HepG2 (cell line): Measurements from ENCODE around the gene SYT7.

ENCODE experiments used
- JUND ChIP-seq: sonication (generic); formaldehyde crosslinking; IDR thresholded peaks from 2 replicates; pipeline ENCODE4 v1.8.0; 2022; ENCODE audit warnings: mild to moderate bottlenecking, missing genetic modification reagents
- MAFK ChIP-seq, 2 experiments: IDR thresholded peaks in 1 of 2; conservative IDR thresholded peaks in 1 of 2; 2 replicates each; pipeline ENCODE4 v1.6.1; 2011; ENCODE audit warnings: improper control_type of control experiment in 2 of 2, low read length in 2 of 2
- MLX ChIP-seq: IDR thresholded peaks from 2 replicates; pipeline ENCODE4 v1.6.1; 2016
- PAX8 ChIP-seq: sonication (generic); formaldehyde crosslinking; IDR thresholded peaks from 2 replicates; pipeline ENCODE4 v1.8.0; 2022; ENCODE audit warnings: mild to moderate bottlenecking, missing genetic modification reagents, borderline replicate concordance
- PCBP2 ChIP-seq: fragments of 200-400 bp; formaldehyde crosslinking; optimal IDR thresholded peaks from 2 replicates; pipeline ENCODE3; 2018; ENCODE audit warnings: low read length, low read depth; ENCODE audit not compliant: poor library complexity, severe bottlenecking
- SRF ChIP-seq: IDR thresholded peaks from 2 replicates; pipeline ENCODE4 v1.6.1; 2011; ENCODE audit warnings: mild to moderate bottlenecking, low read depth, low read length, moderate library complexity
- SSRP1 ChIP-seq: IDR thresholded peaks from 2 replicates; pipeline ENCODE4 v1.6.1; 2016; ENCODE audit warnings: control low read depth
- ZNF205 ChIP-seq: IDR thresholded peaks from 2 replicates; pipeline ENCODE4 v1.6.1; 2018; ENCODE audit warnings: missing biosample characterization, missing genetic modification reagents
- ZNF512 ChIP-seq: sonication (generic); formaldehyde crosslinking; IDR thresholded peaks from 2 replicates; pipeline ENCODE4 v1.4.0; 2020; ENCODE audit warnings: mild to moderate bottlenecking, missing genetic modification reagents
- TF ChIP-seq, protein P1 (sequence below): sonication (generic); formaldehyde crosslinking; IDR thresholded peaks from 2 replicates; pipeline ENCODE4 v1.5.0; 2020; ENCODE audit warnings: mild to moderate bottlenecking, missing genetic modification reagents, moderate library complexity
- TF ChIP-seq, protein P2 (sequence below): sonication (generic); formaldehyde crosslinking; IDR thresholded peaks from 2 replicates; pipeline ENCODE4 v1.4.0; 2020; ENCODE audit warnings: missing genetic modification reagents
- TF ChIP-seq, protein P3 (sequence below), 2 experiments: sonication (generic) in 1 of 2; formaldehyde crosslinking in 1 of 2; IDR thresholded peaks; 2 replicates each; pipeline versions ENCODE4 v1.4.0 to v1.6.1; 2018 to 2020; ENCODE audit warnings: missing genetic modification reagents in 2 of 2, borderline replicate concordance in 1 of 2, low read depth in 1 of 2, mild to moderate bottlenecking in 1 of 2, missing biosample characterization in 1 of 2
- TF ChIP-seq, protein P4 (sequence below): IDR thresholded peaks from 2 replicates; pipeline ENCODE4 v1.6.1; 2012; ENCODE audit warnings: inconsistent platforms
- TF ChIP-seq, protein P5 (sequence below): sonication (generic); formaldehyde crosslinking; IDR thresholded peaks from 2 replicates; pipeline ENCODE4 v1.4.0; 2020; ENCODE audit warnings: missing genetic modification reagents

DNA sequence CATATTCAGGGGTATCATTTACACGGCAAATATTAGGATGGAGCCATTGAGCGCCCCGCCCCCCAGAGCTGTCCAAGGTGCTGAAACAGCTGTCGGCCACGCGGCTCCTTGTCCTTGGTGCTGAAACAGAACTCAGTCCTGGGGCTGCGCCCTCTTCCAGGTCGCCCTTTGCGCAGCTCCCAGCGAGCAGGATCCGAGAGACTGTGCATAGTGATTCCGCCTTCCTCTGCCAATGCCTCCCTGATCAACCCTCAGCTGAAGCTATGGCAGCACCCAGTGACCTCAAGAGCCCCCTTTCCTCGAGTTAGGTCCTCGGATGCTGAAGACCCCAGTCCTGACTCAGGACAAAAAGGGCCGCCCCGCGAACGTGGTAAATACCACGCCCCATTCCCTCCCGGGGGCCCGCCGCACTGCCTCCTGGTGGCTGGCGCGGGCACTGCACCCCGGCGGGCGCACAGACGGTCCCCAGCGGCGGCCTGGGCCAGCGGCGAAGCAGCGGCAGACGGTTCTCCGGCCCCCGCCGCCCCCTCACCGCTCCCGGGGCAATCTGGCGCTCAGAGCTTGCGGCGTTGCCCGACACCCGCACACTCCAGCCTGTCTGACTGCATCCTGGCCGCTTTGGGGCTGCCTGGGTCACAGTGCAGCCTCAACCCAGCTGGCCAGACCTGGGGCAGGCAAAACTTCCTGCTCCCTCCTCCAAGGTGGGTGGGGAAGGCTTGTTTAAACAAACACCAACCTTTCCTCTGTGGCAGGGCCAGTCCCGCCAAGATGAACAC is 13.4 kb downstream of the SYT7 start:
- TF ChIP-seq, protein P1, sequence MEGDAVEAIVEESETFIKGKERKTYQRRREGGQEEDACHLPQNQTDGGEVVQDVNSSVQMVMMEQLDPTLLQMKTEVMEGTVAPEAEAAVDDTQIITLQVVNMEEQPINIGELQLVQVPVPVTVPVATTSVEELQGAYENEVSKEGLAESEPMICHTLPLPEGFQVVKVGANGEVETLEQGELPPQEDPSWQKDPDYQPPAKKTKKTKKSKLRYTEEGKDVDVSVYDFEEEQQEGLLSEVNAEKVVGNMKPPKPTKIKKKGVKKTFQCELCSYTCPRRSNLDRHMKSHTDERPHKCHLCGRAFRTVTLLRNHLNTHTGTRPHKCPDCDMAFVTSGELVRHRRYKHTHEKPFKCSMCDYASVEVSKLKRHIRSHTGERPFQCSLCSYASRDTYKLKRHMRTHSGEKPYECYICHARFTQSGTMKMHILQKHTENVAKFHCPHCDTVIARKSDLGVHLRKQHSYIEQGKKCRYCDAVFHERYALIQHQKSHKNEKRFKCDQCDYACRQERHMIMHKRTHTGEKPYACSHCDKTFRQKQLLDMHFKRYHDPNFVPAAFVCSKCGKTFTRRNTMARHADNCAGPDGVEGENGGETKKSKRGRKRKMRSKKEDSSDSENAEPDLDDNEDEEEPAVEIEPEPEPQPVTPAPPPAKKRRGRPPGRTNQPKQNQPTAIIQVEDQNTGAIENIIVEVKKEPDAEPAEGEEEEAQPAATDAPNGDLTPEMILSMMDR (CRISPR knock-in tag) = peak; percentile 69
- TF ChIP-seq ZNF205 (CRISPR knock-in tag) (peak; percentile 99), MAFK (conservative IDR thresholded peaks at IDR 0.05 in 1 of 2, IDR thresholded peaks at IDR 0.05 in 1 of 2; ENCODE audit: low read length in 2 of 2) (no peak), PAX8 (peak; percentile 100), MLX (peak; percentile 96), PCBP2 (no peak), ZNF512 (CRISPR knock-in tag) (peak; percentile 44; the same call in 1 of the 2 replicates), SRF (no peak), JUND (CRISPR knock-in tag) (peak; percentile 93), SSRP1 (peak; percentile 96)
- TF ChIP-seq, protein P2, sequence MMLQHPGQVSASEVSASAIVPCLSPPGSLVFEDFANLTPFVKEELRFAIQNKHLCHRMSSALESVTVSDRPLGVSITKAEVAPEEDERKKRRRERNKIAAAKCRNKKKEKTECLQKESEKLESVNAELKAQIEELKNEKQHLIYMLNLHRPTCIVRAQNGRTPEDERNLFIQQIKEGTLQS = peak; percentile 99
- TF ChIP-seq, protein P3, sequence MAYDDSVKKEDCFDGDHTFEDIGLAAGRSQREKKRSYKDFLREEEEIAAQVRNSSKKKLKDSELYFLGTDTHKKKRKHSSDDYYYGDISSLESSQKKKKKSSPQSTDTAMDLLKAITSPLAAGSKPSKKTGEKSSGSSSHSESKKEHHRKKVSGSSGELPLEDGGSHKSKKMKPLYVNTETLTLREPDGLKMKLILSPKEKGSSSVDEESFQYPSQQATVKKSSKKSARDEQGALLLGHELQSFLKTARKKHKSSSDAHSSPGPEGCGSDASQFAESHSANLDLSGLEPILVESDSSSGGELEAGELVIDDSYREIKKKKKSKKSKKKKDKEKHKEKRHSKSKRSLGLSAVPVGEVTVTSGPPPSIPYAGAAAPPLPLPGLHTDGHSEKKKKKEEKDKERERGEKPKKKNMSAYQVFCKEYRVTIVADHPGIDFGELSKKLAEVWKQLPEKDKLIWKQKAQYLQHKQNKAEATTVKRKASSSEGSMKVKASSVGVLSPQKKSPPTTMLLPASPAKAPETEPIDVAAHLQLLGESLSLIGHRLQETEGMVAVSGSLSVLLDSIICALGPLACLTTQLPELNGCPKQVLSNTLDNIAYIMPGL (CRISPR knock-in tag; IDR thresholded peaks at IDR 0.05; ENCODE audit: borderline replicate concordance in 1 of 2, low read depth in 1 of 2) = peak; percentile 86 to 98
- TF ChIP-seq, protein P4, sequence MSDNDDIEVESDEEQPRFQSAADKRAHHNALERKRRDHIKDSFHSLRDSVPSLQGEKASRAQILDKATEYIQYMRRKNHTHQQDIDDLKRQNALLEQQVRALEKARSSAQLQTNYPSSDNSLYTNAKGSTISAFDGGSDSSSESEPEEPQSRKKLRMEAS = peak; percentile 99
- TF ChIP-seq, protein P5, sequence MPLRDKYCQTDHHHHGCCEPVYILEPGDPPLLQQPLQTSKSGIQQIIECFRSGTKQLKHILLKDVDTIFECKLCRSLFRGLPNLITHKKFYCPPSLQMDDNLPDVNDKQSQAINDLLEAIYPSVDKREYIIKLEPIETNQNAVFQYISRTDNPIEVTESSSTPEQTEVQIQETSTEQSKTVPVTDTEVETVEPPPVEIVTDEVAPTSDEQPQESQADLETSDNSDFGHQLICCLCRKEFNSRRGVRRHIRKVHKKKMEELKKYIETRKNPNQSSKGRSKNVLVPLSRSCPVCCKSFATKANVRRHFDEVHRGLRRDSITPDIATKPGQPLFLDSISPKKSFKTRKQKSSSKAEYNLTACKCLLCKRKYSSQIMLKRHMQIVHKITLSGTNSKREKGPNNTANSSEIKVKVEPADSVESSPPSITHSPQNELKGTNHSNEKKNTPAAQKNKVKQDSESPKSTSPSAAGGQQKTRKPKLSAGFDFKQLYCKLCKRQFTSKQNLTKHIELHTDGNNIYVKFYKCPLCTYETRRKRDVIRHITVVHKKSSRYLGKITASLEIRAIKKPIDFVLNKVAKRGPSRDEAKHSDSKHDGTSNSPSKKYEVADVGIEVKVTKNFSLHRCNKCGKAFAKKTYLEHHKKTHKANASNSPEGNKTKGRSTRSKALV (CRISPR knock-in tag) = peak; percentile 100
